HG03095 (cell line): ENCODE data around the gene RANBP17.
"Not testable (repeated sequence)": the region's sequence is repeated elsewhere in the genome, so short reads cannot be mapped to it uniquely, and the experiment has no call there.

Experiments used
- ATAC-seq: cut with Tn5 transposase; IDR thresholded peaks from one replicate; pipeline ENCODE4 v1.9.1; 2021; ENCODE audit warnings: moderate library complexity; ENCODE audit not compliant: unreplicated experiment

Gene RANBP17

DNA sequence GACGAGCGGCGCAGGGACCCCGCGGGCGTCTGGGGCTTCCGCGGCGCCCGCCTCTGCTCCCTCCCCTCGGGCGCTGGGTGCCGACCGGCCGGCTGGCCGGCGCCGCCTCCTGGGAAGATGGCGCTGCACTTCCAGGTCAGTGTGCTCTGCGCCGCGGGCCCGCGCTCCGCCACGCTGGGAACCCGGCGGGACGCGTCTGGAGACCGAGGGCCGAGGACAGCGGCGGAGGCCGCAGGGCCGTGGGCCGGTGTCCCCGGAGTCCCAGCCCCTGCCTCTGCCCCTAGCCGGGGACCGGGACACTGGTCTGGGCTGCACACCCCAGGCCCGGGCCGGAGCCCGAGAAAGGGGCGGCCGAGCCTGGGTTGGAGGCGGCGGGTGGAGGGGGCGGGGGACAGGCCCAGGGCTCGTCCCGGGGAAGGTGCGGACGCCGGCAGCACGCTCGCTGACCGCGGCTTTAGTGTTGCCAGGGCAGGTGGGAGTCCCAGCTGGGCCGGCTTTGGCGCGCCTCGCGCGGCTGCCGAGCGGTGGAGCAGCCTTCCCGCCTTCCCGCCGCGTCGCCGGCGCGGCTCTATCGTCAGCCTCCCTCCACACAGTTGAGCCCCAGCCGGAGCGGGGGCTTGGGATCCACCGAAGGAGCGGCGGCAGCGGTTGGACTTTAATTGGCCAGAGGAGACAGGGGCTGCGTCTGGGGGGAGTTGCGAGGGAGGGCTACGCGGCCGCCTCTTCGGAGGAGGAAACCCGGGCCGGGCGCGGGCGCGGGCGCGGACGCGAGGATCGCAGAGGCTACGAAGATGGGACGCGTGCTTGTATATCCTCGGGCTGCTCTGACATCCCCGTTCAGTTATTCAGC, at the start of gene RANBP17:
RANBP17 (plus strand) TSS at position 102 of the 850 bp plus-strand sequence.
- no peak for ATAC-seq

GRCh38 chr5:170813231-170813630, 48.6 kb upstream of the RANBP17 start:
- ATAC-seq: no peak

- no peak for ATAC-seq
Measured at GRCh38 chr5:170817195-170817594, 44.6 kb upstream of the RANBP17 start.

DNA sequence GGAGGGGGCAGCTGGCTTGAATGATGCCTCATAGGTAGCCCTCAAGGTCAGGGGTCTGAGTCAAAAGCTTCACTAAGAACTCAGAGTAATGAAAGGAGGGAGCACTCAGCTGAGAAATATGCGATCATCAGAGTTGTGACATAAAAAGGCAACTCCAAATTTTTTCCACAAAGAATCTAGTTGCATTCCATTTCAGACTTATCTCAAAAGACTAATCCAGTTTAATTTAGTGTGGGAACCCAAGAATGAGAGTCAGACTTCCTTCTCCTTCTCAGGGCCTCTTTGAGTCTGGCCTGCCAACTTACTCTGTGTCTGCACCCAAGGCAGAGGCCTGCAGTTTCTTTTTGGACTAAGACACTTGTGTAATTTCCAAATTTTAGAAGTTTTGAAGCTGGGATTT, 43.6 kb upstream of the RANBP17 start:
- no peak for ATAC-seq

GRCh38 chr5:170819824-170820223, 42.0 kb upstream of the RANBP17 start:
- ATAC-seq: no peak

DNA sequence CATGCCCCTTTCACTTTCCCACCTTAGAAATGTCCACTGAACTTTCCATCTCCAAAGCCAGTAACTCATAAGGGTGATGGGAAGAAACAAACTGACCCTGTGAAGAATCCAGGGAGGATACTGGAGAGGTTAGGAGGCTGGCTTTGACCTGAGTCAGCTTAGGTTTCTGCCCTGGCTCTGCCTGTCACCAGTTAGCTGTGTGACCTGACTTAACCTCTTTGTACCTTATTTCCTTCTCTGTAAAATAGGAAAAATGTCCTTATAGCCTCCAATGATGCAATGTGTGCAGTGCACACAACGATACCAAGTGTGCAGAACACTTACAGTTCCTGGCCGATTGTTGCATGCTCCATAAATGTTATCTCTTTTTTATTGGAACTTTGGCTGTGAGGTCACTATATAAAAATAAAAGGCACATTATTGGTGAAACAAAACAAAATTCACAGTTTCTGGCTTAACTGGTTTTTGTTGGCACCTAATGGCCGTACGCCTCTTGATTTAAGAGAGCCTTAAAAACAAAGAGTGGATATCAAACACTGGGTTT, 40.5 kb upstream of the RANBP17 start:
- ATAC-seq: no peak

DNA sequence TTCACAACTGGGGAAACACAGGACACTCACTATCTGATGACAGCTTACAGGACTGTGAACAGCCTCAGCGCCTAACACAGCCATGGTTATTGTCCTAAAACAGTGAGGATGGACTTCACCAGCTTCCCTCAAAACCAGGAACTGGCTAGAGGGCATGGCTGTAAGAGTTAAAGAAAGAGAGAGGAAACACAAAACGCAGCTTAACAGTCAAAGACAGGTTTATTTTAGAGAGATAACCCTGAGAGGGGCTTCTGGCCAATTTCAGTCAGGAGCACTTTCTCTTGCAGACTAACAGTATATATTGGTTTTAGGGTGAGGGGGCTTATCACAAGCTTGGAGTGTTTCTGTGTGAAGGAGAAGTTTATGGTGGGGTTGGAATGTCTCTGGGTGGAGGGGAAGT, 35.7 kb upstream of the RANBP17 start:
- ATAC-seq: no peak

GRCh38 chr5:170832241-170832640, 29.6 kb upstream of the RANBP17 start:
- ATAC-seq: no peak

DNA sequence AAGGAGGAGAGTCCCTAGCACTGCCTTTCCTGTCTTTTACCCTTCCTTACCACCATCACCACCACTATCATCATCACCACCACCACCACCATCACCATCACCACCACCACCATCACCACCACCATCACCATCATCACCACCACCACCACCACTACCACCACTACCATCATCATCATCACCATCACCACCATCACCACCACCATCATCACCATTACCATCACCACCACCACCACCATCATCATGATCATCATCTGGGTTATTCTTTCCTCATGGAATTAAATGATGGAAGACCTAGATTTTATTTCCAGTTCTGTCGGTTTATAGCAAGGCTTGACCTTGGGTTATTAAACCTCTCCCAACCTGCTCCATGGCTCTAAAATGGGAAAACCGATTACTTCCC, 27.8 kb upstream of the RANBP17 start:
- ATAC-seq: not testable (repeated sequence)

DNA sequence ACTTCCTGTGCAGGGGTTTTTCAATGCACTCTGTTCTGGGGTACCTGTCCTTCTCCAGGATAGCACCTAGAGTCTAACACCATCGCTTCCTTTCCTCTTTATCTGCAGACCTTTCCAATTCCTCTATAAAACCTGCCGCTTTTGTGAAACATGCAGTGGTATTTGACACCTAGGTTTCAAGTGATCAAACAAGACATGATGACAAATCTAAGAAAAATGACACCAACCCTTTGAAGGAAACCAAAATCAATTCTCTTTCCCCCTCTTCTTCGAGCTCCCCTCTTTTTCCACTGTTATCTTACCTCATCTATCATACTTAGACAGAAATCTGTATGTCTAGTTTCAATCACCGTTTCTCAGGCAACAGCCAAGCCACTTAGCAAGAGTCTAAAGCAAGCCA, 25.6 kb upstream of the RANBP17 start:
- ATAC-seq: no peak

- no peak for ATAC-seq
Measured at GRCh38 chr5:170843870-170844269, 17.9 kb upstream of the RANBP17 start.

DNA sequence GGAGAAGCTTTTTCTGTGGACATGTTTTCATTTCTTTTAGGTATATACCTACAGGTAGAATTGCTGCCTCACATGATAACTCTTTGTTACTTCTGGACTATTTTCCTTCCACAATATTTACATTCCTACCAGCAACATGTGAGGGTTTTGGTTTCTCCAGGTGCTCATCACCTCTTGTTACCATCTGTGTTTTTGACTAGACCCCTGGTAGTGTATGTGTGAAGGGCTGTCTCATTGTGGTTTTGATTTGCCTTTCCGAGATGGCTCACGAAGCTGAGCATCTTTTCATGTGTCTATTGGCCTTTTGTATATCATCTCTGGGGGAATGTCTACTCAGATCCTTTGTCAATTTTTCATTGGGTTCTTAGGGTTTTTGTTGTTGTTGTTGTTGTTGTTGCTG, 17.2 kb upstream of the RANBP17 start:
- no peak for ATAC-seq

GRCh38 chr5:170846416-170846815, 15.4 kb upstream of the RANBP17 start:
- no peak for ATAC-seq

DNA sequence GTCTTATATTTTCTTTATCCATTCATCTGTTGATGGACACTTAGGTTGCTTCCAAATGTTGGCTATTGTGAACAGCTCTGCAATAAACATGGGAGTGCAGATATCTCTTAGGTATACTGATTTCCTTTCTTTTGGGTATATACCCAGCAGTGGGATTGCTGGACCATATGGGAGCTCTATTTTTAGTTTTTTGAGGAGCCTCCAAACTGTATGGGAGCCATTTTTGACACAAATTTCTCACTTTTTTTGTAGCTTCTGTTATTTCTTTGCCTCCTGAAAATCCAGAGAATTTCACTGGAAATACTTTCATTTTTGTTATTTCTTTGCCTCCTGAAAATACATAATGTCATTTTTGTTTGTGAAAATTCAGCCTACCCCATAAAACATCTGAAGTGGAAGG, 15.0 kb upstream of the RANBP17 start:
- ATAC-seq: no peak

- ATAC-seq: no peak
Measured at GRCh38 chr5:170848033-170848432, 13.8 kb upstream of the RANBP17 start.

DNA sequence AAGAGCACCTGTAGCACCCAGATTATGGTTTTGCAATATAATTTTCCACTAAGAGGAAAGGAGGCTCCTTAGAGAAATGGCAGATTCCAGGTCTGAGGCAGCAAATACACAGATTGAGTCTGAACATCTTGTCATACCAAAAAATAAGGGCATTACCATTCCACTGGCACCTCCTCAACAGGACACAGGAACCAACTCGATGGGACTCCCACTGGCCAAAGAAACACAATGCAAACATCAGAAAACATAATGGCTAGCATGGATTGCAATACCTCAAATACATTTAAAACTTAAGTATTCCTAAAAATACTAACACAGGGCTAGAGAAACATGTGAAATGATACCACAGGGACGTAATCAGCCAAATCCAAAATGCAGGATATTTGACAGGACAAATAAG, 12.4 kb upstream of the RANBP17 start:
- ATAC-seq: no peak

DNA sequence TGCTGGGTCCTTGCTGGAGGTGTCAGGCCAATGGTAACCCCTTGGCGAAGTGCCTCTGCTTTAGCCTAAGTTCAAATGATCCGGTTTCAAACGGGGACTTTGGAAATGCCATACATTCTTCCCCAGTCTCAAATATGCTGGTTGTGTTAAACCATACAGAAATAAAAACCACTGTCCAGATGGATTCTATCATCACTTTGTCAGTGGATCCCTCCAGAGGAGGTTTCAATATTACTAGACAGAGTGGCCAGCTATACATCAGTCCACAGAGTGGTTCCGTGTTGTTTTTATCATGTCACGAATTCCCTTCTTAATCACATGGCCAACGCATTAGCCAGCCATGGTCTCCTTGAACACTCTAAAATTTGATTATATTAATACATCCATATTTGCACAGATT, 7.3 kb upstream of the RANBP17 start:
- ATAC-seq: no peak

GRCh38 chr5:170857066-170857465, 4.8 kb upstream of the RANBP17 start:
- no peak for ATAC-seq

GRCh38 chr5:170860415-170860814, 1.4 kb upstream of the RANBP17 start:
- ATAC-seq: no peak

- ATAC-seq: no peak
Measured at GRCh38 chr5:170860818-170861666, 776 bp upstream of the RANBP17 start.

DNA sequence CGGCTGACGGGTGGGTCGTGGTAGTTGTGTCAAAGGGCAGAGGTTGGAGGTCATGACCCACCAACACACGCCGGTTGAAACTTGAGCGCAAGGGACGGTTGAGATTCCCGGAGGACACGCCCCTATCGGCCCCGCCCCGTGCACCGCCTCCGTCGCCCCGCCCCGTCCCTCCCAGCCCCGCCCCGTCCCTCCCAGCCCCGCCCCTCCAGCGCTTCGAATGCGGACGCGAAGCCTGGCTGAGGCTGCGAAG, 226 bp upstream of the RANBP17 start:
- ATAC-seq: no peak

DNA sequence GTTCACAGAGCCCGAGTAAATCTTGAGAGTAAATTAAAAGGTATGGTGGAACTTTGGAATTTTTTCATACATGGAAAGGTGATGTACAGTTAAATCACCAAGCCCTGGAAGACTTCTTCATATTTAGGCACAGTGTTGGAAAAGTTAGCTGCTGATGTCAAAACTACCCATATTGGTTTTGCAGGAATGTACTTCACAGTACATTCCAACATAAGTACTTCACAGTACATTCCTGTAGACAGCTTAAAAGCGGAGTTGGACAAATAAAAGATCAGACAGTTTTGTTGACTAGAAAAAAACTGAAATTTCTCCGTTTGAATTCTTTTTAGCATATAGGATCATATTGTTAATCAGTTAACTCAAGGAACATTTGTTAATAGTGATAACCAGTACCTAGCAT, 1.8 kb downstream of the RANBP17 start:
- no peak for ATAC-seq
